Neural cell (in vitro differentiated cells): ENCODE measurements around the gene MYO7A. TPM values are rescaled to one million over a fixed set of nuclear protein-coding genes. Genes with fewer than 3 reads are reported as not detected.

Experiments
- H2AFZ ChIP-seq: fragments of 200-600, 300-800 bp; sonication (generic), shearing (Covaris generic); 2 replicates; pipeline ENCODE4 v1.6.0; 2014; ENCODE audit warnings: low read depth, mild to moderate bottlenecking, antibody characterized with exemption, low read length, moderate library complexity
- H3F3A ChIP-seq: fragments of 200-600 bp; shearing (Covaris generic); 2 replicates; pipeline ENCODE4 v1.6.1; 2016; ENCODE audit warnings: mild to moderate bottlenecking, moderate library complexity, mixed read lengths, antibody characterized with exemption, low read length; ENCODE audit not compliant: insufficient read depth, poor library complexity, severe bottlenecking
- H3K27ac ChIP-seq: fragments of 200-600, 300-800 bp; sonication (generic), shearing (Covaris generic); 2 replicates; pipeline ENCODE4 v1.5.1; 2014; ENCODE audit warnings: mild to moderate bottlenecking, low read length, moderate library complexity
- H3K27me3 ChIP-seq: fragments of 300-800, 200-600 bp; sonication (generic), shearing (Covaris generic); 2 replicates; pipeline ENCODE4 v1.6.0; 2014; ENCODE audit warnings: mild to moderate bottlenecking, low read depth, low read length, moderate library complexity; ENCODE audit not compliant: insufficient read depth
- H3K36me3 ChIP-seq: fragments of 300-800, 200-600 bp; sonication (generic), shearing (Covaris generic); 2 replicates; pipeline ENCODE4 v1.5.1; 2014; ENCODE audit warnings: mild to moderate bottlenecking, antibody characterized with exemption, low read length, moderate library complexity; ENCODE audit not compliant: insufficient read depth
- H3K4me2 ChIP-seq: fragments of 300-800, 200-600 bp; sonication (generic), shearing (Covaris generic); 2 replicates; pipeline ENCODE4 v1.6.0; 2014; ENCODE audit warnings: mild to moderate bottlenecking, low read length
- H3K4me3 ChIP-seq: fragments of 300-800, 200-600 bp; sonication (generic), shearing (Covaris generic); 2 replicates; pipeline ENCODE4 v1.5.1; 2014; ENCODE audit warnings: mild to moderate bottlenecking, low read length, moderate library complexity
- H3K79me2 ChIP-seq: fragments of 200-600 bp; shearing (Covaris generic); replicated peaks from 2 replicates; pipeline ENCODE4 v1.6.0; 2014; ENCODE audit warnings: mild to moderate bottlenecking, low read length, moderate library complexity; ENCODE audit not compliant: insufficient read depth
- H3K9ac ChIP-seq: fragments of 300-800, 200-600 bp; sonication (generic), shearing (Covaris generic); 2 replicates; pipeline ENCODE4 v1.6.1; 2016; ENCODE audit warnings: mild to moderate bottlenecking, low read length, mixed read lengths
- H3K9me2 ChIP-seq: fragments of 200-600 bp; shearing (Covaris generic); 2 replicates; pipeline ENCODE4 v1.6.1; 2016; ENCODE audit warnings: mild to moderate bottlenecking, low read length, mixed read lengths; ENCODE audit not compliant: insufficient read depth
- H3K9me3 ChIP-seq: fragments of 200-600, 300-800 bp; sonication (generic), shearing (Covaris generic); 2 replicates; pipeline ENCODE4 v1.6.1; 2016; ENCODE audit warnings: mild to moderate bottlenecking, mixed run types, low read length, moderate library complexity, mixed read lengths
- H4K20me1 ChIP-seq: fragments of 200-600 bp; shearing (Covaris generic); 2 replicates; pipeline ENCODE4 v1.6.1; 2016; ENCODE audit warnings: mild to moderate bottlenecking, mixed run types; ENCODE audit not compliant: insufficient read depth
- CTCF ChIP-seq: fragments of 450-650 bp; IDR thresholded peaks from 2 replicates; pipeline ENCODE4 v1.5.1; 2014; ENCODE audit warnings: antibody characterized with exemption, mild to moderate bottlenecking, moderate library complexity; ENCODE audit not compliant: poor library complexity, severe bottlenecking
- EP300 ChIP-seq: fragments of 450-650 bp; conservative IDR thresholded peaks from 2 replicates; pipeline ENCODE4 v1.6.1; 2014; ENCODE audit warnings: antibody characterized with exemption, mild to moderate bottlenecking, moderate library complexity; ENCODE audit not compliant: poor library complexity, severe bottlenecking
- EZH2 ChIP-seq: fragments of 200-600, 300-800 bp; shearing (Covaris generic), sonication (generic); IDR thresholded peaks from 2 replicates; pipeline ENCODE4 v1.6.1; 2014; ENCODE audit warnings: antibody characterized with exemption, low read length, borderline replicate concordance, mild to moderate bottlenecking; ENCODE audit not compliant: insufficient read depth, poor library complexity, severe bottlenecking
- MXI1 ChIP-seq: fragments of 450-650 bp; conservative IDR thresholded peaks from 2 replicates; pipeline ENCODE4 v1.6.1; 2014; ENCODE audit warnings: antibody characterized with exemption, mild to moderate bottlenecking; ENCODE audit not compliant: poor library complexity, severe bottlenecking
- POLR2AphosphoS5 ChIP-seq: IDR thresholded peaks from 2 replicates; pipeline ENCODE4 v1.6.1; 2012
- RAD21 ChIP-seq: fragments of 450-650 bp; conservative IDR thresholded peaks from 2 replicates; pipeline ENCODE4 v1.6.1; 2014; ENCODE audit warnings: antibody characterized with exemption, mild to moderate bottlenecking, moderate library complexity
- REST ChIP-seq: IDR thresholded peaks from 2 replicates; pipeline ENCODE4 v1.6.1; 2012; ENCODE audit warnings: borderline replicate concordance
- SMC3 ChIP-seq: fragments of 450-650 bp; conservative IDR thresholded peaks from 2 replicates; pipeline ENCODE4 v1.6.1; 2014; ENCODE audit warnings: antibody characterized with exemption, mild to moderate bottlenecking, moderate library complexity; ENCODE audit not compliant: poor library complexity
- TAF1 ChIP-seq: IDR thresholded peaks from 2 replicates; pipeline ENCODE4 v1.6.1; 2012; ENCODE audit warnings: low read depth
- polyA plus RNA-seq: library from polyadenylated mRNA; depleted of rRNA; stranded (reverse); fragments of >200 nt; gene quantifications from 2 replicates; pipeline ENCODE4 v1.2.3, GENCODE V29; 2014

Gene MYO7A
- polyA plus RNA-seq, 1 donor from 2014 or later: 0.61 TPM

- no peak overlapping the region for H3K4me3 ChIP-seq
- H3K79me2 ChIP-seq: no peaks in the 10 kb centered on the region
- TF ChIP-seq REST (no peak), POLR2AphosphoS5 (no peak), CTCF (no peak), EZH2 (no peak), EP300 (no peak), SMC3 (no peak), RAD21 (no peak), MXI1 (no peak), TAF1 (no peak)
- H3K9ac ChIP-seq: no peak overlapping the region
- no peaks in the 10 kb centered on the region for H3K27me3 ChIP-seq
- no peaks in the 10 kb centered on the region for H4K20me1 ChIP-seq
- no peak overlapping the region for H3K4me2 ChIP-seq
- no peaks in the 10 kb centered on the region for H3K9me2 ChIP-seq
- no peak overlapping the region for H2AFZ ChIP-seq
- no peak overlapping the region for H3K27ac ChIP-seq
- H3K36me3 ChIP-seq: no peaks in the 10 kb centered on the region
- no peaks in the 10 kb centered on the region for H3K9me3 ChIP-seq
- no peaks in the 10 kb centered on the region for H3F3A ChIP-seq
Observed at GRCh38 chr11:77183431-77183984, 55.5 kb downstream of the MYO7A start.

GRCh38 chr11:77184136-77184860 lies 56.3 kb downstream of the MYO7A start:
- Histone ChIP-seq H3K4me3 (no peak overlapping the region), H3F3A (no peaks in the 10 kb centered on the region), H3K27me3 (no peaks in the 10 kb centered on the region), H4K20me1 (no peaks in the 10 kb centered on the region), H3K9me2 (no peaks in the 10 kb centered on the region), H3K4me2 (no peak overlapping the region), H2AFZ (no peak overlapping the region), H3K79me2 (no peaks in the 10 kb centered on the region), H3K27ac (no peak overlapping the region), H3K36me3 (no peaks in the 10 kb centered on the region), H3K9me3 (no peaks in the 10 kb centered on the region), H3K9ac (no peak overlapping the region)
- TF ChIP-seq SMC3 (no peak), TAF1 (no peak), RAD21 (no peak), MXI1 (no peak), CTCF (no peak), EP300 (no peak), POLR2AphosphoS5 (no peak), REST (no peak), EZH2 (no peak)
